ENCODE data around the gene PRPF6. TPM values are rescaled to one million over a fixed set of nuclear protein-coding genes. Genes with fewer than 3 reads are reported as not detected.

PRPF6 gene
- total and polyA plus RNA-seq, 2 of the 13 experiments (the other 11 are each of a cell fraction or from before 2014, with no cell fraction given) = 63.7 to 101 TPM

- TF ChIP-seq RAD51 (IDR thresholded peaks at IDR 0.05; ENCODE audit: borderline replicate concordance) = no peak
- no peak; the same call in 1 of the 2 replicates for TF ChIP-seq ZNF329 (CRISPR knock-in tag; IDR thresholded peaks at IDR 0.05; ENCODE audit: low read depth)
- no peak; the same call in 1 of the 2 replicates for TF ChIP-seq ZNF180 (CRISPR knock-in tag; IDR thresholded peaks at IDR 0.05; ENCODE audit: borderline replicate concordance, low read depth)
- TF ChIP-seq BRCA1 (CRISPR knock-in tag; IDR thresholded peaks at IDR 0.05) = no peak
- peak; percentile 82; the same call in 1 of the 2 replicates for TF ChIP-seq ZNF619 (CRISPR knock-in tag; IDR thresholded peaks at IDR 0.05)
- peak; percentile 75; the same call in 1 of the 2 replicates for TF ChIP-seq ZNF609 (CRISPR knock-in tag; IDR thresholded peaks at IDR 0.05; ENCODE audit: borderline replicate concordance)
- no peak; the same call in 1 of the 2 replicates for TF ChIP-seq ZBTB37 (CRISPR knock-in tag; IDR thresholded peaks at IDR 0.05)
- TF ChIP-seq, protein P1, sequence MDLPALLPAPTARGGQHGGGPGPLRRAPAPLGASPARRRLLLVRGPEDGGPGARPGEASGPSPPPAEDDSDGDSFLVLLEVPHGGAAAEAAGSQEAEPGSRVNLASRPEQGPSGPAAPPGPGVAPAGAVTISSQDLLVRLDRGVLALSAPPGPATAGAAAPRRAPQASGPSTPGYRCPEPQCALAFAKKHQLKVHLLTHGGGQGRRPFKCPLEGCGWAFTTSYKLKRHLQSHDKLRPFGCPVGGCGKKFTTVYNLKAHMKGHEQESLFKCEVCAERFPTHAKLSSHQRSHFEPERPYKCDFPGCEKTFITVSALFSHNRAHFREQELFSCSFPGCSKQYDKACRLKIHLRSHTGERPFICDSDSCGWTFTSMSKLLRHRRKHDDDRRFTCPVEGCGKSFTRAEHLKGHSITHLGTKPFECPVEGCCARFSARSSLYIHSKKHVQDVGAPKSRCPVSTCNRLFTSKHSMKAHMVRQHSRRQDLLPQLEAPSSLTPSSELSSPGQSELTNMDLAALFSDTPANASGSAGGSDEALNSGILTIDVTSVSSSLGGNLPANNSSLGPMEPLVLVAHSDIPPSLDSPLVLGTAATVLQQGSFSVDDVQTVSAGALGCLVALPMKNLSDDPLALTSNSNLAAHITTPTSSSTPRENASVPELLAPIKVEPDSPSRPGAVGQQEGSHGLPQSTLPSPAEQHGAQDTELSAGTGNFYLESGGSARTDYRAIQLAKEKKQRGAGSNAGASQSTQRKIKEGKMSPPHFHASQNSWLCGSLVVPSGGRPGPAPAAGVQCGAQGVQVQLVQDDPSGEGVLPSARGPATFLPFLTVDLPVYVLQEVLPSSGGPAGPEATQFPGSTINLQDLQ (CRISPR knock-in tag; IDR thresholded peaks at IDR 0.05) = peak; percentile 81
- TF ChIP-seq SRSF1 (optimal IDR thresholded peaks at IDR 0.05; ENCODE audit: low read depth, low read length) = no peak
- TF ChIP-seq ZNF350 (CRISPR knock-in tag; IDR thresholded peaks at IDR 0.05; ENCODE audit: borderline replicate concordance, low read depth) = peak; percentile 90; the same call in 1 of the 2 replicates
- TF ChIP-seq MZF1 (CRISPR knock-in tag; IDR thresholded peaks at IDR 0.05; ENCODE audit: borderline replicate concordance) = no peak
- TF ChIP-seq ZNF747 (CRISPR knock-in tag; IDR thresholded peaks at IDR 0.05; ENCODE audit: borderline replicate concordance) = peak; percentile 91; the same call in 1 of the 2 replicates
- peak; percentile 95 for TF ChIP-seq ZNF263 (CRISPR knock-in tag; IDR thresholded peaks at IDR 0.05)
- 0 out of 2 replicates have a peak, but pooled peaks have one; percentile 35 for TF ChIP-seq RARG (CRISPR knock-in tag; IDR thresholded peaks at IDR 0.05; ENCODE audit: low read depth)
- peak; percentile 83 for TF ChIP-seq SP5 (CRISPR knock-in tag; IDR thresholded peaks at IDR 0.05; ENCODE audit: borderline replicate concordance, low read depth)
- TF ChIP-seq ZBTB44 (CRISPR knock-in tag; IDR thresholded peaks at IDR 0.05) = peak; percentile 39; the same call in 1 of the 2 replicates
- TF ChIP-seq ZNF432 (CRISPR knock-in tag; IDR thresholded peaks at IDR 0.05; ENCODE audit: borderline replicate concordance) = no peak
- no peak for TF ChIP-seq TBL1XR1 (IDR thresholded peaks at IDR 0.05; ENCODE audit: borderline replicate concordance, low read length, partially characterized antibody)
- TF ChIP-seq ARNT (IDR thresholded peaks at IDR 0.05) = no peak
These were observed 55.0 kb downstream of the PRPF6 start, which contains the start of gene C20orf204 (continued) for GRCh38 chr20:64035933-64036345.

Data from HepG2 (cell line).